Mucosa of descending colon (tissue), 3 donors: Measurements from ENCODE around the gene MYO5C. TPM values are rescaled to one million over a fixed set of nuclear protein-coding genes. Genes with fewer than 3 reads are reported as not detected.
"Not testable (repeated sequence)": the region's sequence is repeated elsewhere in the genome, so short reads cannot be mapped to it uniquely, and the experiment has no call there.

Experiments
- ATAC-seq: fragments of 200-7000 bp; cut with Tn5 transposase; one replicate; pipeline ENCODE4 v1.9.1; 2020; ENCODE audit warnings: mild to moderate bottlenecking, moderate library complexity
- DNase-seq, 3 donors: peaks; one replicate each; pipeline ENCODE4 v3.0.0-alpha.2; 2020
- H3K36me3 ChIP-seq: fragments of 200-600 bp; one replicate; pipeline ENCODE4 v1.8.0; 2021; ENCODE audit warnings: low read depth, mild to moderate bottlenecking
- H3K4me1 ChIP-seq: fragments of 200-600 bp; one replicate; pipeline ENCODE4 v1.8.0; 2021; ENCODE audit warnings: low read depth, mild to moderate bottlenecking
- H3K4me3 ChIP-seq: fragments of 200-600 bp; one replicate; pipeline ENCODE4 v1.8.0; 2021; ENCODE audit warnings: mild to moderate bottlenecking
- H3K9me3 ChIP-seq: fragments of 200-600 bp; one replicate; pipeline ENCODE4 v1.8.0; 2021; ENCODE audit warnings: mild to moderate bottlenecking
- CTCF ChIP-seq: fragments of 200-600 bp; IDR thresholded peaks from one replicate; pipeline ENCODE4 v1.8.0; 2022; ENCODE audit warnings: antibody characterized with exemption, mild to moderate bottlenecking
- intact Hi-C, 2 donors: fragments of 100-400 bp; cut with DNase I in 1 of 2; cut with micrococcal nuclease in 1 of 2; formaldehyde crosslinking; loops; one replicate each; pipeline versions ENCODE4 v1.11.0 to v1.11.1; 2022; cut with DNase I, micrococcal nuclease
- total RNA-seq, 3 donors: library from RNA; stranded (reverse); fragmentation: NEBNext Ultra II Directional in 2 of 3; extraction: Animal tissue kit (Norgen Biotek cat#: 25700) in 2 of 3; gene quantifications; one replicate each; pipeline versions ENCODE4 v1.2.1 to v1.2.4, GENCODE V29; 2021 to 2023
- donor health status: DM: no; HTN: no; CAD: no; lungs with moderate emphysema.
- donor health status: DM: no; HTN: no; CAD: no.
- donor health status: DM: no; HTN: yes; CAD: no.

MYO5C gene
- total RNA-seq, 3 donors from 2014 or later = 46.6 to 90.0 (median 81.6) TPM

GRCh38 chr15:52171807-52172206 lies 123.8 kb downstream of the MYO5C start:
- no peak for DNase-seq
- ATAC-seq = no peak
- no peak for TF ChIP-seq CTCF
- Histone ChIP-seq H3K4me1 (no peaks in the 10 kb centered on the region), H3K4me3 (no peak overlapping the region), H3K9me3 (no peaks in the 10 kb centered on the region), H3K36me3 (no peaks in the 10 kb centered on the region)
- intact Hi-C loops = no loop called here

DNA sequence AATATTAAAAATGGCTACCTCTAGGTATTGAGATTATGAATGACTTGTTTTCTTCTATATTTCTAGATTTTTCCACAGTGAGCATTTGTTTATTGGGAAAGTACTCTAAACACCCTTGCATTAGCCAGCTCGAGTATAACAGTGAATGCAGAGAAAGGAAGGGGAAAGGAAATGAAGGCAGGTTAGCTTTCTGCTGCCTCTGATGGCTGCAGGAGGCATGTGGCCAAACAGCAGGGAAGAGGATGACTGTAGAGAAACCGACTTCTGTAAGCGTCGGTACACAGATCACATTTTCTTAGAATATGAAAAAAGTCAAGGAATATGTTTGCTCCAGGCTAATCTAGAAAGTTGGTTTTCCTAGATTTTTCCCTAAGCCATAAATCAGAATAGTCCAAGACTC lies 124.2 kb downstream of the MYO5C start:
- intact Hi-C loops = no loop called here
- Histone ChIP-seq H3K4me1 (no peaks in the 10 kb centered on the region), H3K9me3 (no peaks in the 10 kb centered on the region), H3K36me3 (no peaks in the 10 kb centered on the region), H3K4me3 (no peak overlapping the region)
- DNase-seq = no peak
- ATAC-seq = no peak
- TF ChIP-seq CTCF = no peak

GRCh38 chr15:52170199-52170598 lies 125.4 kb downstream of the MYO5C start:
- H3K4me3 ChIP-seq, H3K4me1 ChIP-seq, ATAC-seq, H3K9me3 ChIP-seq, intact Hi-C loops, H3K36me3 ChIP-seq, DNase-seq: not testable (repeated sequence)

DNA sequence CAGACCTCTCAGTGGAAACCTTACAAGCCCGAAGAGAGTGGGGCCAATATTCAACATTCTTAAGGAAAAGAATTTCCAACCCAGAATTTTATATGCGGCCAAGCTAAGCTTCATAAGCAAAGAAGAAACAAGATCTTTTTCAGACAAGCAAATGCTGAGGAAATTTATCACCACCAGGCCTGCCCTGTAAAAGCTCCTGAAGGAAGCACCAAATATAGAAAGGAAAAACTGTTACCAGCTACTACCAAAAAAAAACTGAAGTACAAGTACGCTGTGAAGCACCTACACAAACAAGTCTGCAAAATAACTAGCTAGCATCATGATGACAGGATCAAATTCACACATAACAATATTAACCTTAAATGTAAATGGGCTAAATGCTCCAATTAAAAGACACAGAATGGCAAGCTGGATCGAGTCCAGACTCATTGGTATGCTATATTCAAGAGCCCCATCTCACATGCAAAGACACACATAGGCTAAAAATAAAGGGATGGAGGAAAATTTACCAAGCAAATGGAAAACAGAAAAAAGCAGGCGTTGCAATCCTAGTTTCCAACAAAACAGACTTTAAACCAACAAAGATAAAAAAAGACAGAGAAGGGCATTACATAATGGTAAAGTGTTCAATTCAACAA lies 130.0 kb downstream of the MYO5C start:
- intact Hi-C loops, ATAC-seq, H3K36me3 ChIP-seq, H3K4me3 ChIP-seq, DNase-seq, H3K4me1 ChIP-seq, H3K9me3 ChIP-seq: not testable (repeated sequence)

DNA sequence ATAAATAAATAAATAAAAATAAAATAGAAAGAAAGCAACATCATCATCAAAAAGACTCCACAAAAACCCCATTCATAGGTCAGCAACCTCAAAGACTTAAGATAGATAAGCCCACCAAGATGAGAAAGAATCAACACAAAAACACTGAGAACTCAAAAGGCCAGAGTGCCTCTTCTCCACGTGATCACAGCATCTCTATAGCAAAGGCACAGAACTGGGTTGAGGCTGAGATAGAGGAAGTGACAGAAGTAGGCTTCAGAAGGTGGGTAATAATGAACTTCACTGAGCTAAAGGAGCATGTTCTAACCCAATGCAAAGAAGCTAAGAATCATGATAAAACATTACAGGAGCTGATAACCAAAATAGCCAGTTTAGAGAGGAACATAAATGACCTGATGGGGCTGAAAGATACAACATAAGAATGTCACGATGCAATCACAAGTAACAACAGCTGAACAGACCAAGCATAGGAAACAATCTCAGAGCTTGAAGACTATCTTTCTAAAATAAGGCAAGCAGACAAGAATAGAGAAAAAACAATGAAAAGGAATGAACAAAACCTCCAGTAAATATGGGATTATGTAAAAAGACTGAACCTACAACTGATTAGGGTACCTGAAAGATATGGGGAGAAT lies 130.9 kb downstream of the MYO5C start:
- no peaks in the 10 kb centered on the region for H3K36me3 ChIP-seq
- no peak for ATAC-seq
- H3K4me3 ChIP-seq = no peak overlapping the region
- no peaks in the 10 kb centered on the region for H3K4me1 ChIP-seq
- no peaks in the 10 kb centered on the region for H3K9me3 ChIP-seq
- DNase-seq = no peak
- intact Hi-C loops = no loop called here
- TF ChIP-seq CTCF = no peak

DNA sequence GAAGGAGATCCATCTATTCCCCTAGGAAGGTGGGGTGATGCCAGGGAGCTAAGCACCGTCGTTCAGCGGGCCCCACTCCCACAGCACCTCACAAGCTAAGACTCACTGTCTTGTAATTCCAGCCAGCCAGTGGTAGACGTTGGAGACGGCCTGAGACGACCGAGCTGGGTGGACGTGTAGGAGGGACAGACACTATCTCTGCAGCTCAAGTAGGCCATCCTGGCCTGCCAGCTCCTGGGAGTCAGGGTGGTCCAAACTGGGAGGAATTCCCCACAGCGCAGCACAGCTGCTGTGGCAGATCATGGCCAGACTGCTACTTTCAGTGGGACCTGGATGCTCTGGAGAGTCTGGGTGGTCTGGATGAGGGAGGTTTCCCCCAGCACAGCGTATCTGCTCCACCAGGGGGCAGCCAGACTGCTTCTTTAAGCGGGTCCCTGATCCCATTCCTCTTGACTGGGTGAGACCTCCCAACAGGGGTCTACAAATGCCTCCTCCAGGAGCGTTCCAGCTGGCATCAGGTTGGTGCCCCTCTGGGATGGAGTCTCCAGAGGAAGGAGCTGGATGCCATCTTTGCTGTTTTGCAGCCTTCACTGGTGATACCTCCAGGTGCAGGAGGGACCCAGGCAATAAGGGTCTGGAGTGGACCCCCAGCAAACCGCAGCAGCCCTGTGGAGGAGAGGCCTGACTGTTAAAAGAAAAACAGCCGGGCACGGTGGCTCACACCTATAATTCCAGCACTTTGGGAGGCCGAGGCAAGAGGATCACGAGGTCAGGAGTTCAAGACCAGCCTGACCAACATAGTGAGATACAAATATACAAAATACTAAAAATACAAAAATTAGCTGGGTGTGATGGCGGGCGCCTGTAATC lies 132.0 kb downstream of the MYO5C start:
- no peaks in the 10 kb centered on the region for H3K9me3 ChIP-seq
- H3K4me1 ChIP-seq = no peaks in the 10 kb centered on the region
- ATAC-seq = no peak
- no peak for DNase-seq
- intact Hi-C loops = no loop called here
- no peak for TF ChIP-seq CTCF
- no peak overlapping the region for H3K4me3 ChIP-seq
- no peaks in the 10 kb centered on the region for H3K36me3 ChIP-seq
